HEK293 (cell line): ENCODE measurements around the gene GPATCH4.

Experiments
- CTCF ChIA-PET: fragments of 350-600 bp; formaldehyde crosslinking; extraction: SDS; loops from one replicate; lab custom pipeline; 2021; ENCODE audit warnings: antibody characterized with exemption; lab: Yijun Ruan, JAX
- POLR2A ChIA-PET: fragments of 300-600 bp; formaldehyde crosslinking; extraction: SDS; loops from one replicate; lab custom pipeline; 2020; ENCODE audit warnings: antibody characterized with exemption, inconsistent platforms; lab: Yijun Ruan, JAX
- H3K27ac ChIP-seq: fragments of 200-500 bp; sonication (Bioruptor generic); 2 replicates; pipeline ENCODE4 v1.5.1; 2014; ENCODE audit warnings: low read depth, low read length, control low read depth, inconsistent platforms; ENCODE audit errors: extremely low read depth
- H3K36me3 ChIP-seq, 2 experiments: fragments of 200-500 bp in 1 of 2; sonication (Bioruptor generic) in 1 of 2; 1 replicate in 1 of 2; 2 replicates in 1 of 2; pipeline ENCODE4 v1.5.1; 2014 to 2017; ENCODE audit warnings: inconsistent platforms in 2 of 2, low read length in 2 of 2; ENCODE audit not compliant: control insufficient read depth in 2 of 2, insufficient read depth in 1 of 2
- H3K4me1 ChIP-seq: fragments of 200-500 bp; sonication (Bioruptor generic); 2 replicates; pipeline ENCODE4 v1.5.1; 2014; ENCODE audit warnings: mild to moderate bottlenecking, low read length, inconsistent platforms; ENCODE audit not compliant: control insufficient read depth, insufficient read depth
- H3K4me3 ChIP-seq: 2 replicates; pipeline ENCODE4 v1.5.1; 2011; ENCODE audit warnings: low read depth, mild to moderate bottlenecking, control low read depth, low read length, moderate library complexity
- H3K9me3 ChIP-seq: fragments of 200-500 bp; sonication (Bioruptor generic); 2 replicates; pipeline ENCODE4 v1.5.1; 2014; ENCODE audit warnings: low read depth, low read length, inconsistent platforms; ENCODE audit not compliant: control insufficient read depth, insufficient read depth
- BCL11B ChIP-seq: fragments of 450-650 bp; formaldehyde crosslinking; IDR thresholded peaks from 2 replicates; pipeline ENCODE4 v1.5.1; 2016; ENCODE audit warnings: low read depth, missing biosample characterization, missing genetic modification characterization
- GLI4 ChIP-seq: fragments of 450-650 bp; formaldehyde crosslinking; IDR thresholded peaks from 2 replicates; pipeline ENCODE4 v1.5.1; 2016; ENCODE audit warnings: missing biosample characterization, missing genetic modification characterization
- IKZF3 ChIP-seq: fragments of 450-650 bp; IDR thresholded peaks from 2 replicates; pipeline ENCODE4 v1.5.0; 2018; ENCODE audit warnings: missing biosample characterization, mild to moderate bottlenecking, missing genetic modification characterization, moderate library complexity
- KLF7 ChIP-seq: fragments of 450-650 bp; formaldehyde crosslinking; IDR thresholded peaks from 2 replicates; pipeline ENCODE4 v1.5.1; 2016; ENCODE audit warnings: missing biosample characterization, missing genetic modification characterization, borderline replicate concordance
- SETDB1 ChIP-seq: IDR thresholded peaks from one replicate; pipeline ENCODE4 v1.6.1; 2017; ENCODE audit warnings: mild to moderate bottlenecking, low read length, moderate library complexity, mixed read lengths; ENCODE audit not compliant: insufficient read length
- TSHZ1 ChIP-seq: fragments of 450-650 bp; formaldehyde crosslinking; IDR thresholded peaks from 2 replicates; pipeline ENCODE4 v1.5.1; 2016; ENCODE audit warnings: missing biosample characterization, missing genetic modification characterization, borderline replicate concordance
- ZBTB10 ChIP-seq: fragments of 450-650 bp; formaldehyde crosslinking; IDR thresholded peaks from 2 replicates; pipeline ENCODE4 v1.5.1; 2016; ENCODE audit warnings: missing biosample characterization, missing genetic modification characterization
- ZIC2 ChIP-seq: fragments of 450-650 bp; formaldehyde crosslinking; IDR thresholded peaks from 2 replicates; pipeline ENCODE4 v1.5.1; 2016; ENCODE audit warnings: missing biosample characterization, missing genetic modification characterization
- ZNF18 ChIP-seq: fragments of 450-650 bp; formaldehyde crosslinking; IDR thresholded peaks from 2 replicates; pipeline ENCODE4 v1.5.1; 2016; ENCODE audit warnings: missing biosample characterization, missing genetic modification characterization
- ZNF223 ChIP-seq: fragments of 450-650 bp; formaldehyde crosslinking; IDR thresholded peaks from 2 replicates; pipeline ENCODE4 v1.5.1; 2016; ENCODE audit warnings: missing biosample characterization, missing genetic modification characterization
- ZNF362 ChIP-seq: fragments of 450-650 bp; formaldehyde crosslinking; IDR thresholded peaks from 2 replicates; pipeline ENCODE4 v1.5.1; 2016; ENCODE audit warnings: missing biosample characterization, missing genetic modification characterization
- ZNF610 ChIP-seq: fragments of 450-650 bp; formaldehyde crosslinking; IDR thresholded peaks from 2 replicates; pipeline ENCODE4 v1.5.1; 2016; ENCODE audit warnings: missing biosample characterization, missing genetic modification characterization, borderline replicate concordance
- ZNF623 ChIP-seq: fragments of 450-650 bp; formaldehyde crosslinking; IDR thresholded peaks from 2 replicates; pipeline ENCODE4 v1.5.1; 2016; ENCODE audit warnings: missing biosample characterization, missing genetic modification characterization
- ZNF670 ChIP-seq: fragments of 450-650 bp; formaldehyde crosslinking; IDR thresholded peaks from 2 replicates; pipeline ENCODE4 v1.5.1; 2016; ENCODE audit warnings: missing biosample characterization, missing genetic modification characterization, low read depth
- ZNF692 ChIP-seq: fragments of 450-650 bp; formaldehyde crosslinking; IDR thresholded peaks from 2 replicates; pipeline ENCODE4 v1.5.1; 2016; ENCODE audit warnings: missing biosample characterization, missing genetic modification characterization
- ZNF704 ChIP-seq: fragments of 450-650 bp; formaldehyde crosslinking; IDR thresholded peaks from 2 replicates; pipeline ENCODE4 v1.5.1; 2016; ENCODE audit warnings: missing biosample characterization, missing genetic modification characterization

Gene GPATCH4

GRCh38 chr1:156551066-156551643 is 50.1 kb downstream of the GPATCH4 start (continued):
- TF ChIP-seq ZBTB10 (tag by site-specific recombination) = no peak

- TF ChIP-seq ZNF223 (no peak), ZNF610 (tag by site-specific recombination) (no peak), ZNF362 (no peak)
- ChIA-PET POLR2A (interaction anchor here (0.5 to 0.6 kb wide), 2 partner anchors 42 to 91 kb away, joined by 4 read pairs; no protein-coding TSS in a partner anchor), CTCF (interaction anchor here (0.6 kb wide), 1 partner anchor 41 kb away, joined by 4 read pairs; no protein-coding TSS in a partner anchor)
- Histone ChIP-seq H3K4me1 (no peaks in the 10 kb centered on the region), H3K36me3 (peaks cover 22 to 92% of the 10 kb centered on the region in 2 experiments), H3K9me3 (no peaks in the 10 kb centered on the region), H3K4me3 (no peak overlapping the region), H3K27ac (no peak overlapping the region)
Observed at GRCh38 chr1:156550346-156550745, 50.9 kb downstream of the GPATCH4 start.

GRCh38 chr1:156549831-156550230 is 51.4 kb downstream of the GPATCH4 start:
- ChIA-PET POLR2A (interaction anchor here (0.5 to 0.6 kb wide), 2 partner anchors 41 to 90 kb away, joined by 4 read pairs; no protein-coding TSS in a partner anchor), CTCF (interaction anchor here (0.6 kb wide), 1 partner anchor 41 kb away, joined by 4 read pairs; no protein-coding TSS in a partner anchor)
- H3K36me3 ChIP-seq = peaks cover 19 to 92% of the 10 kb centered on the region in 2 experiments
- no peak overlapping the region for H3K4me3 ChIP-seq
- TF ChIP-seq ZIC2 (tag by site-specific recombination) (peak; percentile 29; the same call in 1 of the 2 replicates), GLI4 (no peak), IKZF3 (tag by site-specific recombination) (no peak), TSHZ1 (tag by site-specific recombination) (no peak)
- H3K4me1 ChIP-seq = no peaks in the 10 kb centered on the region
- no peak overlapping the region for H3K27ac ChIP-seq
- no peaks in the 10 kb centered on the region for H3K9me3 ChIP-seq

GRCh38 chr1:156549390-156549789 is 51.9 kb downstream of the GPATCH4 start:
- Histone ChIP-seq H3K36me3 (peaks cover 19 to 92% of the 10 kb centered on the region in 2 experiments), H3K9me3 (no peaks in the 10 kb centered on the region), H3K4me1 (no peaks in the 10 kb centered on the region), H3K4me3 (no peak overlapping the region), H3K27ac (no peak overlapping the region)
- ChIA-PET POLR2A (no interaction called here), CTCF (interaction anchor here (0.5 kb wide), 1 partner anchor 1787 kb away, joined by 3 read pairs; no protein-coding TSS in a partner anchor)
- TF ChIP-seq KLF7 (tag by site-specific recombination) (no peak), ZNF670 (tag by site-specific recombination) (no peak), ZNF18 (tag by site-specific recombination) (no peak), ZNF692 (no peak), ZNF623 (no peak), ZNF704 (tag by site-specific recombination) (no peak), BCL11B (tag by site-specific recombination) (no peak), SETDB1 (no peak)
